Lower leg skin (tissue), 4 donors: ENCODE results near the gene KPNA1. TPM values are rescaled to one million over a fixed set of nuclear protein-coding genes. Genes with fewer than 3 reads are reported as not detected.

Experiments
- DNase-seq, 2 donors: peaks; one replicate each; pipeline ENCODE4 v3.0.0-alpha.2; 2019; ENCODE audit warnings: low spot score in 2 of 2
- H3K4me3 ChIP-seq: fragments of 200-600 bp; sonication (generic); 2 replicates; pipeline ENCODE4 v1.5.1; 2017; ENCODE audit warnings: mild to moderate bottlenecking, low read depth; ENCODE audit not compliant: poor library complexity, severe bottlenecking
- CTCF ChIP-seq, 3 donors: fragments of 450-650 bp; IDR thresholded peaks; one replicate each; pipeline ENCODE4 v1.5.1; 2016; ENCODE audit warnings: antibody characterized with exemption in 3 of 3, mild to moderate bottlenecking in 3 of 3, moderate library complexity in 2 of 3
- POLR2A ChIP-seq, 2 donors: fragments of 450-650 bp; IDR thresholded peaks; one replicate each; pipeline ENCODE4 v1.6.1; 2016 to 2017; ENCODE audit warnings: antibody characterized with exemption in 2 of 2, mild to moderate bottlenecking in 1 of 2, moderate library complexity in 1 of 2
- WGBS, 2 donors: methylation state at CpG; one replicate each; pipeline ENCODE4 v1.1.5; 2018; 5-methylcytosine and 5-hydroxymethylcytosine counted together
- intact Hi-C: fragments of 100-400 bp; cut with DNase I; formaldehyde crosslinking; loops from one replicate; pipeline ENCODE4 v1.15.0; 2023; ENCODE audit warnings: low total_unique reads
- total RNA-seq, 4 donors: library from RNA; depleted of rRNA; stranded (reverse); fragments of >200 nt; gene quantifications; one replicate each; pipeline ENCODE4 v1.1.0, GENCODE V29; 2016

The KPNA1 gene
- total RNA-seq, 4 donors from 2014 or later, result 21.4 to 41.3 (median 27.6) TPM

- DNase-seq, result no peak
- no peak for TF ChIP-seq CTCF (IDR thresholded peaks at IDR 0.05)
- H3K4me3 ChIP-seq, result no peak overlapping the region
- intact Hi-C loops, result no loop called here
- WGBS, 2 donors, result 95 to 97% methylated on average over 2 of the region's 2 CpGs
These were observed 84.4 kb downstream of the KPNA1 start for GRCh38 chr3:122430371-122430770.

DNA sequence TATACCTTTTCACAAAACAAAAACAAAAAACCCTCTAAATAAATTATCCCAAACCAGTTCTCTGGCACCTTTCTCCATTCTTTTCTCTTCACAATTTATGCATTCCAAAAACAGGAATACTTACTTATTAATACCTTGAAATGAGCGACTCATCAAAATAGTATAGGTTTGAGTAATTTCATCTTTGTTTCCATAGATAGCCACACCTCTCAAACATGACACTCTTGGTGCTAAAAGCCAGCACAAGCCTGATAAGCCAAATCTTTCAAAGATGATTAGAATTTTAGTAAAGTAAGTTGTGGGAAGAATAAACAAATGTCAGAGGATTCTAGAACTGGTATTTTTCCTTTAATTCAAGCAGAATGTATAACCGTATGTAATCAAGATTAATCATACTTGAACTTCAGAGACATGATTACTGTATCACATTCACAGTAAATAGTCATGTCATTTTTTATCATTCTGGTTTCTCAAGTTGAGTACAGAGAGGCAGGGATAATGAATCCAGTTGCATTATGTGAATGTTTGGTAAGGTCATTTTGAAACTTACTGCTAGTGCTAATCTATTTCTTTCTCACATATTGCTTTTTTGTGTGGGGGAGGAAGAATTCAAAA, 86.8 kb downstream of the KPNA1 start:
- intact Hi-C loops, result no loop called here
- 75 to 81% methylated on average over 2 of the region's 2 CpGs for WGBS, 2 donors
- no peak overlapping the region for H3K4me3 ChIP-seq
- no peak for DNase-seq
- TF ChIP-seq POLR2A (IDR thresholded peaks at IDR 0.05) (no peak), CTCF (IDR thresholded peaks at IDR 0.05) (no peak)

- 77 to 82% methylated on average over 2 of the region's 2 CpGs for WGBS, 2 donors
- H3K4me3 ChIP-seq, result no peak overlapping the region
- intact Hi-C loops, result no loop called here
- no peak for TF ChIP-seq POLR2A (IDR thresholded peaks at IDR 0.05)
- TF ChIP-seq CTCF (IDR thresholded peaks at IDR 0.05), result no peak
- no peak for DNase-seq
These were observed 92.9 kb downstream of the KPNA1 start for GRCh38 chr3:122421836-122422235.

DNA sequence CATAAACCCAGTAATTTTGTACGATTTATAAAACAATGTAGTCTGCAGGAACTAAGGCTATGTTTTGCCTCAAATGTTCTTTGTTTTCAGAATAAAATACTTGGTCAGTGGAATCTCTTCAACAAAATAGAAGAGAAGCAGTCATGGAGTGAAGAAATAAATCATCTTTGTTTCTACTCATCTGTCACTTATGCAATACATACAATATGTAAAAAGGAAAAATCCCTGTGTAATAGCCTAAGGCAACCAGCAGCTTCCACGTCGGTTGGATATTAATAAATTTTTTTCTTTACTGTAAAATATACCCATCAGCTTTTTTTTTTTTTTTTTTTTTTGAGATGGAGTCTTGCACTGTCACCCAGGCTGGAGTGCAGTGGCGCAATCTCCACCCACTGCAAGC, 93.6 kb downstream of the KPNA1 start:
- no peak overlapping the region for H3K4me3 ChIP-seq
- intact Hi-C loops, result no loop called here
- WGBS, 2 donors, result 60 to 67% methylated on average over 4 of the region's 4 CpGs
- no peak for DNase-seq
- TF ChIP-seq POLR2A (IDR thresholded peaks at IDR 0.05), result no peak
- TF ChIP-seq CTCF (IDR thresholded peaks at IDR 0.05), result no peak

DNA sequence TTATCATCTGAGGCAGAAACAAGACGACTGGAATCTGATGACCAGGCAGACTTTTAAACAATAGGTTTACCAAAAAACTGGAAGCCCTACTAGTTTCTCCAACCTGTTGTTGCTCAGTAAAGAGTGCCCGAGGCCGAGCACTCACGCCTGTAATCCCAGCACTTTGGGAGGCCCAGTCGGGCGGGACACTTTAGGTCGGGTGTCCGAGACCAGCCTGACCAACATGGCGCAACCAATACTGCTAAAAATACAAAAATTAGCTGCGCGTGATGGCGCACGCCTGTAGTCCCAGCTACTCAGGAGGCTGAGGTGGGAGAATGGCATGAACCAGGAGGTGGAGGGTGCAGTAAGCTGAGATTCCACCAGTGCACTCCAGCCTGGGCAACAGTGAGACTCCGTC, 97.8 kb downstream of the KPNA1 start:
- no peak for TF ChIP-seq CTCF (IDR thresholded peaks at IDR 0.05)
- no peak for TF ChIP-seq POLR2A (IDR thresholded peaks at IDR 0.05)
- H3K4me3 ChIP-seq, result no peak overlapping the region
- intact Hi-C loops, result no loop called here
- WGBS, 2 donors, result 29 to 41% methylated on average over 14 of the region's 14 CpGs
- no peak for DNase-seq
